LNCAP (cell line): Measurements from ENCODE around the gene FAM110A.

Source experiments
- CTCF ChIP-seq: fragments of 450-650 bp; IDR thresholded peaks from 2 replicates; pipeline ENCODE4 v1.5.1; 2017; ENCODE audit warnings: mild to moderate bottlenecking

Gene FAM110A

GRCh38 chr20:829551-829950, 4.0 kb upstream of the FAM110A start:
- TF ChIP-seq CTCF, result no peak

GRCh38 chr20:830011-830521, 3.4 kb upstream of the FAM110A start:
- no peak for TF ChIP-seq CTCF

- no peak for TF ChIP-seq CTCF
Observed at GRCh38 chr20:831251-831650, 2.3 kb upstream of the FAM110A start.

- TF ChIP-seq CTCF, result no peak
Observed at GRCh38 chr20:831956-832355, 1.6 kb upstream of the FAM110A start.

GRCh38 chr20:833121-833449, 430 bp upstream of the FAM110A start:
- no peak for TF ChIP-seq CTCF

GRCh38 chr20:834151-834746, 734 bp downstream of the FAM110A start:
- no peak for TF ChIP-seq CTCF

GRCh38 chr20:835608-836045, 2.1 kb downstream of the FAM110A start:
- no peak for TF ChIP-seq CTCF

GRCh38 chr20:836190-836589, 2.7 kb downstream of the FAM110A start:
- no peak for TF ChIP-seq CTCF
